GM19455 (cell line): Measurements from ENCODE around the gene MS4A10.

Experiments used
- ATAC-seq: cut with Tn5 transposase; IDR thresholded peaks from one replicate; pipeline ENCODE4 v1.9.1; 2021; ENCODE audit not compliant: unreplicated experiment

MS4A10 gene

GRCh38 chr11:60785806-60786361, 751 bp downstream of the MS4A10 start:
- no peak for ATAC-seq

- no peak for ATAC-seq
Observed at GRCh38 chr11:60786811-60787567, 1.9 kb downstream of the MS4A10 start.

GRCh38 chr11:60788401-60789125, 3.4 kb downstream of the MS4A10 start:
- no peak for ATAC-seq

GRCh38 chr11:60790726-60791125, 5.6 kb downstream of the MS4A10 start:
- no peak for ATAC-seq

GRCh38 chr11:60791153-60791933, 6.2 kb downstream of the MS4A10 start:
- no peak for ATAC-seq

- ATAC-seq = no peak
Observed at GRCh38 chr11:60792521-60792920, 7.4 kb downstream of the MS4A10 start.

- no peak for ATAC-seq
Observed at GRCh38 chr11:60795291-60795690, 10.2 kb downstream of the MS4A10 start.

GRCh38 chr11:60797846-60798630, 12.9 kb downstream of the MS4A10 start:
- no peak for ATAC-seq

GRCh38 chr11:60798631-60799030, 13.5 kb downstream of the MS4A10 start:
- ATAC-seq = no peak

- no peak for ATAC-seq
Observed at GRCh38 chr11:60801194-60801593, 16.1 kb downstream of the MS4A10 start.

GRCh38 chr11:60803273-60803936, 18.3 kb downstream of the MS4A10 start:
- no peak for ATAC-seq

GRCh38 chr11:60809249-60809648, 24.1 kb downstream of the MS4A10 start:
- no peak for ATAC-seq

- no peak for ATAC-seq
Observed at GRCh38 chr11:60809691-60810090, 24.6 kb downstream of the MS4A10 start.

GRCh38 chr11:60810151-60810550, 25.0 kb downstream of the MS4A10 start:
- ATAC-seq = no peak

GRCh38 chr11:60810569-60810968, 25.4 kb downstream of the MS4A10 start:
- ATAC-seq = no peak

- no peak for ATAC-seq
Observed at GRCh38 chr11:60813324-60813723, 28.2 kb downstream of the MS4A10 start.

- no peak for ATAC-seq
Observed at GRCh38 chr11:60814112-60814511, 29.0 kb downstream of the MS4A10 start.

GRCh38 chr11:60816590-60817157, 31.5 kb downstream of the MS4A10 start:
- ATAC-seq = no peak

- ATAC-seq = no peak
Observed at GRCh38 chr11:60818057-60818456, 32.9 kb downstream of the MS4A10 start.
